GM10248 (cell line): Measurements from ENCODE around the gene TULP1.

Experiments
- CTCF ChIA-PET: fragments of 300-600 bp; sonication (Branson Sonifier 250); formaldehyde crosslinking; extraction: SDS; loops from one replicate; lab custom pipeline; 2021; ENCODE audit warnings: antibody characterized with exemption; lab: Yijun Ruan, JAX
- POLR2A ChIA-PET: fragments of 350-650 bp; sonication (Branson Sonifier 250); formaldehyde crosslinking; extraction: SDS; loops from one replicate; lab custom pipeline; 2020; ENCODE audit warnings: antibody characterized with exemption; lab: Yijun Ruan, JAX
- DNase-seq: peaks from one replicate; pipeline ENCODE4 v3.0.0; 2012; ENCODE audit errors: extremely low spot score
- CTCF ChIP-seq: IDR thresholded peaks from 2 replicates; pipeline ENCODE4 v1.5.1; 2012; ENCODE audit warnings: mild to moderate bottlenecking, low read depth; ENCODE audit errors: extremely low read depth, missing control alignments, control extremely low read depth

TULP1 gene

GRCh38 chr6:35510916-35511561, 1.7 kb downstream of the TULP1 start:
- no peak for TF ChIP-seq CTCF
- CTCF ChIA-PET: interaction anchor here (0.8 kb wide), 1 partner anchor 40 kb away, joined by 3 read pairs; no protein-coding TSS in a partner anchor
- POLR2A ChIA-PET: interaction anchor here (0.6 kb wide), 1 partner anchor 131 kb away, joined by 3 read pairs; no protein-coding TSS in a partner anchor
- DNase-seq: no peak

- CTCF ChIA-PET: interaction anchor here (2.7 kb wide), 1 partner anchor 15 kb away, joined by 13 read pairs; no protein-coding TSS in a partner anchor
- no peak for TF ChIP-seq CTCF
- DNase-seq: no peak
- POLR2A ChIA-PET: no interaction called here
These were observed 4.2 kb downstream of the TULP1 start for GRCh38 chr6:35508542-35508941.

GRCh38 chr6:35508027-35508426, 4.7 kb downstream of the TULP1 start:
- CTCF ChIA-PET: interaction anchor here (1.0 to 2.7 kb wide), 2 partner anchors 15 to 228 kb away, joined by 3 to 13 read pairs; no protein-coding TSS in a partner anchor
- no peak for TF ChIP-seq CTCF
- POLR2A ChIA-PET: no interaction called here
- DNase-seq: no peak

- no peak for TF ChIP-seq CTCF
- POLR2A ChIA-PET: interaction anchor here (0.7 kb wide), 1 partner anchor 520 kb away, joined by 3 read pairs; the partner anchor contains the start of gene MAPK14
- CTCF ChIA-PET: interaction anchor here (1.0 to 2.7 kb wide), 2 partner anchors 16 to 229 kb away, joined by 3 to 13 read pairs; no protein-coding TSS in a partner anchor
- DNase-seq: no peak
These were observed 5.5 kb downstream of the TULP1 start for GRCh38 chr6:35507221-35507620.

- no peak for DNase-seq
- ChIA-PET CTCF (interaction anchor here (1.2 to 2.7 kb wide), 2 partner anchors 17 to 23 kb away, joined by 4 to 13 read pairs; no protein-coding TSS in a partner anchor), POLR2A (no interaction called here)
- no peak for TF ChIP-seq CTCF
These were observed 6.2 kb downstream of the TULP1 start for GRCh38 chr6:35506536-35506935.

- DNase-seq: no peak
- POLR2A ChIA-PET: no interaction called here
- CTCF ChIA-PET: interaction anchor here (1.2 to 2.8 kb wide), 3 partner anchors 10 to 231 kb away, joined by 4 to 9 read pairs (median 4); partner anchors contain the start of gene ARMC12
- TF ChIP-seq CTCF: no peak
These were observed 6.7 kb downstream of the TULP1 start for GRCh38 chr6:35505999-35506412.
